ENCODE results near the gene ALOX5. TPM values are rescaled to one million over a fixed set of nuclear protein-coding genes. Genes with fewer than 3 reads are reported as not detected.

Gene ALOX5
- total and polyA plus RNA-seq, 4 donors: 3.2 to 62.5 (median 16.0) TPM

- Histone ChIP-seq H3K4me3 (ENCODE audit: low read length in 2 of 2) (no peak overlapping the region), H3K27me3 (ENCODE audit: control insufficient read depth in 1 of 2, insufficient read depth in 2 of 2, low read length in 1 of 2) (no peaks in the 10 kb centered on the region), H3K9me3 (ENCODE audit: control insufficient read depth, low read length) (no peaks in the 10 kb centered on the region), H3K27ac (ENCODE audit: low read depth in 1 of 2, low read length in 2 of 2) (no peak overlapping the region), H3K4me1 (ENCODE audit: control insufficient read depth in 1 of 2, insufficient read depth in 2 of 2, low read length in 2 of 2) (no peaks in the 10 kb centered on the region), H3K36me3 (ENCODE audit: control insufficient read depth in 1 of 2, insufficient read depth in 2 of 2, low read length in 1 of 2) (no peaks in the 10 kb centered on the region)
- ATAC-seq (ENCODE audit: low FRiP score): no peak
- 91 to 94% methylated on average over 2 of the region's 2 CpGs for WGBS, 2 donors
- intact Hi-C loops (cut with DNase I): no loop called here
- DNase-seq: no peak
Measured at GRCh38 chr10:45487735-45488134, 113.7 kb downstream of the ALOX5 start.

- H3K36me3 ChIP-seq (ENCODE audit: control insufficient read depth in 1 of 2, insufficient read depth in 2 of 2, low read length in 1 of 2): no peaks in the 10 kb centered on the region
- no peak overlapping the region for H3K27ac ChIP-seq (ENCODE audit: low read depth in 1 of 2, low read length in 2 of 2)
- no peaks in the 10 kb centered on the region for H3K9me3 ChIP-seq (ENCODE audit: control insufficient read depth, low read length)
- H3K27me3 ChIP-seq (ENCODE audit: control insufficient read depth in 1 of 2, insufficient read depth in 2 of 2, low read length in 1 of 2): no peaks in the 10 kb centered on the region
- H3K4me1 ChIP-seq (ENCODE audit: control insufficient read depth in 1 of 2, insufficient read depth in 2 of 2, low read length in 2 of 2): no peaks in the 10 kb centered on the region
- 92 to 95% methylated on average over 10 of the region's 10 CpGs for WGBS, 2 donors
- no peak overlapping the region for H3K4me3 ChIP-seq (ENCODE audit: low read length in 2 of 2)
- ATAC-seq (ENCODE audit: low FRiP score): no peak
- no peak for DNase-seq
- intact Hi-C loops (cut with DNase I): no loop called here
Measured at GRCh38 chr10:45488365-45488764, 114.3 kb downstream of the ALOX5 start.

GRCh38 chr10:45490277-45490676 lies 116.3 kb downstream of the ALOX5 start:
- ATAC-seq (ENCODE audit: low FRiP score) (no peak), DNase-seq (no peak)
- H3K4me1 ChIP-seq (ENCODE audit: control insufficient read depth in 1 of 2, insufficient read depth in 2 of 2, low read length in 2 of 2): no peaks in the 10 kb centered on the region
- intact Hi-C loops (cut with DNase I): no loop called here
- H3K4me3 ChIP-seq (ENCODE audit: low read length in 2 of 2): no peak overlapping the region
- 96 to 97% methylated on average over 3 of the region's 3 CpGs for WGBS, 2 donors
- H3K27ac ChIP-seq (ENCODE audit: low read depth in 1 of 2, low read length in 2 of 2): no peak overlapping the region
- H3K27me3 ChIP-seq (ENCODE audit: control insufficient read depth in 1 of 2, insufficient read depth in 2 of 2, low read length in 1 of 2): no peaks in the 10 kb centered on the region
- H3K9me3 ChIP-seq (ENCODE audit: control insufficient read depth, low read length): no peaks in the 10 kb centered on the region
- no peaks in the 10 kb centered on the region for H3K36me3 ChIP-seq (ENCODE audit: control insufficient read depth in 1 of 2, insufficient read depth in 2 of 2, low read length in 1 of 2)

DNA sequence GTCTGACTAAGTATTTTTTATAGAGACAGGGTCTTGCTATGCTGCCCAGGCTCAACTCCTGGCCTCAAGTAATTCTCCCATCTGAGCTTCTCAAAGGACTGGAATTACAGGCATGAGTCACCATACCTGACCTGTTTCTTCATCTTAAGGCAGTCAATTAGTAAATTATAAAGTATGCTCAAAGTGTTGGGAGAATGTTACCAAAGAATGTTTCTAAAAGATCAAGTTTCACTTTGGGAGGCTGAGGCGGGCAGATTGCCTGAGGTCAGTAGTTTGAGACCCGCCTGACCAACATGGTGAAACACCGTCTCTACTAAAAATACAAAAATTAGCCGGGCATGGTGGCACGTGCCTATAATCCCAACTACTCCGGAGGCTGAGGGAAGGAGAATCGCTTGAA lies 117.0 kb downstream of the ALOX5 start:
- 90 to 91% methylated on average over 7 of the region's 7 CpGs for WGBS, 2 donors
- no peak for DNase-seq
- intact Hi-C loops (cut with DNase I): no loop called here

More for the DNA sequence above, 117.0 kb downstream of the ALOX5 start:
- no peaks in the 10 kb centered on the region for H3K4me1 ChIP-seq (ENCODE audit: control insufficient read depth in 1 of 2, insufficient read depth in 2 of 2, low read length in 2 of 2)
- H3K27ac ChIP-seq (ENCODE audit: low read depth in 1 of 2, low read length in 2 of 2): no peak overlapping the region
- H3K27me3 ChIP-seq (ENCODE audit: control insufficient read depth in 1 of 2, insufficient read depth in 2 of 2, low read length in 1 of 2): no peaks in the 10 kb centered on the region
- H3K36me3 ChIP-seq (ENCODE audit: control insufficient read depth in 1 of 2, insufficient read depth in 2 of 2, low read length in 1 of 2): no peaks in the 10 kb centered on the region
- H3K9me3 ChIP-seq (ENCODE audit: control insufficient read depth, low read length): no peaks in the 10 kb centered on the region
- ATAC-seq (ENCODE audit: low FRiP score): no peak
- H3K4me3 ChIP-seq (ENCODE audit: low read length in 2 of 2): no peak overlapping the region

Other genes starting within 250 kb of the ALOX5 start
- not detected for gene OR13A1, start 58.6 kb upstream of the ALOX5 start, total RNA-seq
- gene OR13A1, start 58.6 kb upstream of the ALOX5 start, polyA plus RNA-seq: not detected